Glutamatergic neuron (in vitro differentiated cells): Measurements from ENCODE around the gene SLC26A9. TPM values are rescaled to one million over a fixed set of nuclear protein-coding genes. Genes with fewer than 3 reads are reported as not detected.

Experiments
- DNase-seq: peaks from one replicate; pipeline ENCODE4 v3.0.0; 2022
- H3K27ac Mint-ChIP-seq: one replicate; pipeline ENCODE4 v1.8.0; 2020; ENCODE audit warnings: mild to moderate bottlenecking, mixed read lengths, inconsistent platforms; ENCODE audit not compliant: unreplicated experiment
- H3K27me3 Mint-ChIP-seq: one replicate; pipeline ENCODE4 v1.8.0; 2020; ENCODE audit warnings: mild to moderate bottlenecking, moderate library complexity, mixed read lengths, inconsistent platforms; ENCODE audit not compliant: unreplicated experiment
- H3K36me3 Mint-ChIP-seq: one replicate; pipeline ENCODE4 v1.8.0; 2020; ENCODE audit warnings: mild to moderate bottlenecking, mixed read lengths, inconsistent platforms; ENCODE audit not compliant: unreplicated experiment
- H3K4me1 Mint-ChIP-seq: one replicate; pipeline ENCODE4 v1.8.0; 2020; ENCODE audit warnings: mild to moderate bottlenecking, low read depth, mixed read lengths, inconsistent platforms; ENCODE audit not compliant: unreplicated experiment
- H3K4me3 Mint-ChIP-seq: one replicate; pipeline ENCODE4 v1.8.0; 2020; ENCODE audit warnings: mild to moderate bottlenecking, mixed read lengths, inconsistent platforms; ENCODE audit not compliant: unreplicated experiment
- H3K9me3 Mint-ChIP-seq: one replicate; pipeline ENCODE4 v1.8.0; 2020; ENCODE audit warnings: mild to moderate bottlenecking, moderate library complexity, mixed read lengths, inconsistent platforms; ENCODE audit not compliant: unreplicated experiment
- CTCF ChIP-seq: fragments of 200-600 bp; sonication (generic); IDR thresholded peaks from one replicate; pipeline ENCODE4 v1.5.0; 2021; ENCODE audit not compliant: partially characterized antibody, unreplicated experiment
- total RNA-seq: library from RNA; stranded (reverse); fragmentation: NEBNext Ultra II Directional; extraction: Animal tissue kit (Norgen Biotek cat#: 25700); gene quantifications from one replicate; pipeline ENCODE4 v1.2.1, GENCODE V29; 2021; ENCODE audit not compliant: unreplicated experiment

SLC26A9 gene
- total RNA-seq, 1 donor from 2014 or later, result not detected

- Mint-ChIP-seq H3K36me3 (no peaks in the 10 kb centered on the region), H3K4me3 (no peak overlapping the region), H3K27ac (no peak overlapping the region), H3K9me3 (no peaks in the 10 kb centered on the region), H3K27me3 (no peaks in the 10 kb centered on the region), H3K4me1 (peaks cover 16% of the 10 kb centered on the region)
- DNase-seq, result no peak
- TF ChIP-seq CTCF, result no peak
Observed at GRCh38 chr1:205916541-205916940, 26.7 kb downstream of the SLC26A9 start.

- no peak for DNase-seq
- no peaks in the 10 kb centered on the region for H3K9me3 Mint-ChIP-seq
- H3K27me3 Mint-ChIP-seq, result no peaks in the 10 kb centered on the region
- no peak overlapping the region for H3K27ac Mint-ChIP-seq
- no peaks in the 10 kb centered on the region for H3K36me3 Mint-ChIP-seq
- no peak overlapping the region for H3K4me3 Mint-ChIP-seq
- H3K4me1 Mint-ChIP-seq, result peaks cover 16% of the 10 kb centered on the region
- no peak for TF ChIP-seq CTCF
Observed at GRCh38 chr1:205915354-205915990, 27.8 kb downstream of the SLC26A9 start.

- Mint-ChIP-seq H3K36me3 (no peaks in the 10 kb centered on the region), H3K27ac (no peak overlapping the region), H3K4me3 (no peak overlapping the region), H3K4me1 (peaks cover 11% of the 10 kb centered on the region), H3K27me3 (peaks cover 1% of the 10 kb centered on the region), H3K9me3 (no peaks in the 10 kb centered on the region)
- DNase-seq, result no peak
- no peak for TF ChIP-seq CTCF
Observed at GRCh38 chr1:205914730-205915129, 28.5 kb downstream of the SLC26A9 start.

GRCh38 chr1:205914155-205914507, 29.1 kb downstream of the SLC26A9 start:
- no peak for DNase-seq
- peaks cover 1% of the 10 kb centered on the region for H3K27me3 Mint-ChIP-seq
- no peak for TF ChIP-seq CTCF
- H3K4me3 Mint-ChIP-seq, result no peak overlapping the region
- H3K4me1 Mint-ChIP-seq, result peaks cover 8% of the 10 kb centered on the region
- no peaks in the 10 kb centered on the region for H3K9me3 Mint-ChIP-seq
- no peaks in the 10 kb centered on the region for H3K36me3 Mint-ChIP-seq
- H3K27ac Mint-ChIP-seq, result no peak overlapping the region

GRCh38 chr1:205913451-205914154, 29.7 kb downstream of the SLC26A9 start:
- Mint-ChIP-seq H3K36me3 (no peaks in the 10 kb centered on the region), H3K4me1 (peaks cover 8% of the 10 kb centered on the region), H3K4me3 (no peak overlapping the region), H3K27ac (no peak overlapping the region), H3K9me3 (no peaks in the 10 kb centered on the region), H3K27me3 (peaks cover 1% of the 10 kb centered on the region)
- no peak for DNase-seq
- TF ChIP-seq CTCF, result no peak
